Measurements from ENCODE around the gene ATF6B. TPM values are rescaled to one million over a fixed set of nuclear protein-coding genes. Genes with fewer than 3 reads are reported as not detected.

Gene ATF6B
- total and polyA plus RNA-seq, 8 donors = 30.2 to 68.0 (median 39.1) TPM

DNA sequence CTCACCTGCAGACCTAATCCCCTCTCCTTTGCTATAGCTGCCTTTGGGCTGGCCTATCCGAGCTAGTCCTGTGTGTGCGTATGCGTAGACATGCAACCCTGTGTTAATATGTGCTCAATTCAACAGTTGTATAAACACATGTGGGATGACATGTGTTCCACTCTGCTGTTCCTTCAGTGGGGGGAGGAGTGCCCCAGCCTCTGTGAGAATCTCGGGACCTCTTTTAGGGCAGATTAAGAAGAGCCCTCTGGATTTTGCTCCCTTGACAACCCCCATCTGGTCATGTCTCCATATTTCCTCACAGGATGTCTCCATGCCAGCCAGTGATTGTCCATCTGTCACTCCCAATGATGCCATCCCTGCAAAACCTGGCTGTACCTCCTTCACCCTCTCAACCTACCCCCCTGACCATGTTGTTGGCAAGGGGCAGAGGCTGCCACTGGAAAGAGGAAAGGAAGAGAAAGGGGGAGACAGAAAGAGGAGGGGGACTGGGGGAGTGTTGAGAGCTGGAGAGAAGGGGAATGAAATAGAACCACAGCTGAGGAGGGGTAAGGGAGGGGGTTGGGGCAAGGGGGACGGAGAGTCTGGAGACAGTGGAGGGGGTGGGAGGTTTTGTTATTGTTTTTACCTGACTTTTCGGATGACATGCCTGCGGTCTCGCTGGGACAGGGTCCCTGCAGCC lies 23.3 kb upstream of the ATF6B start:
- FAIRE-seq = no peak
- TF ChIP-seq CTCF (IDR thresholded peaks at IDR 0.05) = no peak
- no peak for DNase-seq
- WGBS, 2 donors = 42 to 60% methylated on average over 5 to 8 of the region's 8 CpGs
- Histone ChIP-seq H3K36me3 (no peaks in the 10 kb centered on the region), H3K27ac (no peak overlapping the region), H3K4me3 (no peak overlapping the region), H3K27me3 (no peaks in the 10 kb centered on the region), H3K4me1 (peaks cover 0 to 5% (median 4%) of the 10 kb centered on the region in 3 donors), H3K9me3 (no peaks in the 10 kb centered on the region)
- no peak for ATAC-seq
- intact Hi-C loops (cut with DNase I) = no loop called here

GRCh38 chr6:32149932-32150870 lies 22.2 kb upstream of the ATF6B start:
- DNase-seq = no peak
- no peak for ATAC-seq
- Histone ChIP-seq H3K27me3 (no peaks in the 10 kb centered on the region), H3K4me3 (no peak overlapping the region), H3K36me3 (no peaks in the 10 kb centered on the region), H3K9me3 (no peaks in the 10 kb centered on the region), H3K4me1 (peaks cover 0 to 5% (median 4%) of the 10 kb centered on the region in 3 donors), H3K27ac (no peak overlapping the region)
- no peak for TF ChIP-seq CTCF (IDR thresholded peaks at IDR 0.05)
- intact Hi-C loops (cut with DNase I) = no loop called here
- no peak for FAIRE-seq
- WGBS, 2 donors = 44 to 47% methylated on average over 53 to 55 of the region's 55 CpGs

- no peaks in the 10 kb centered on the region for H3K4me1 ChIP-seq
- no peaks in the 10 kb centered on the region for H3K9me3 ChIP-seq
- H3K4me3 ChIP-seq = peak overlapping the region in 2 of 4 donors; percentile 15 to 46
- WGBS, 2 donors = 33 to 40% methylated on average over 47 of the region's 47 CpGs
- DNase-seq (no peak), ATAC-seq (no peak), FAIRE-seq (no peak)
- H3K36me3 ChIP-seq = no peaks in the 10 kb centered on the region
- TF ChIP-seq CTCF (IDR thresholded peaks at IDR 0.05) = no peak
- intact Hi-C loops (cut with DNase I) = no loop called here
- no peaks in the 10 kb centered on the region for H3K27me3 ChIP-seq
- no peak overlapping the region for H3K27ac ChIP-seq
These were observed 21.2 kb upstream of the ATF6B start for GRCh38 chr6:32149092-32149755.

GRCh38 chr6:32148289-32149091 lies 20.4 kb upstream of the ATF6B start:
- Histone ChIP-seq H3K4me1 (no peaks in the 10 kb centered on the region), H3K27ac (no peak overlapping the region), H3K27me3 (no peaks in the 10 kb centered on the region), H3K4me3 (peak overlapping the region in 2 of 4 donors; percentile 15 to 46), H3K36me3 (no peaks in the 10 kb centered on the region), H3K9me3 (no peaks in the 10 kb centered on the region)
- peak; percentile 86 to 95 (median 92) for ATAC-seq
- WGBS, 2 donors = 14 to 19% methylated on average over 39 of the region's 39 CpGs
- peak; percentile 61 to 88 (median 82) for DNase-seq
- intact Hi-C loops (cut with DNase I) = no loop called here
- no peak for FAIRE-seq
- no peak for TF ChIP-seq CTCF (IDR thresholded peaks at IDR 0.05)

Data from pancreas (tissue), 10 donors.